ENCODE measurements around the gene MYLK.
"Not testable (repeated sequence)": the region's sequence is repeated elsewhere in the genome, so short reads cannot be mapped to it uniquely, and the experiment has no call there.

MYLK gene

DNA sequence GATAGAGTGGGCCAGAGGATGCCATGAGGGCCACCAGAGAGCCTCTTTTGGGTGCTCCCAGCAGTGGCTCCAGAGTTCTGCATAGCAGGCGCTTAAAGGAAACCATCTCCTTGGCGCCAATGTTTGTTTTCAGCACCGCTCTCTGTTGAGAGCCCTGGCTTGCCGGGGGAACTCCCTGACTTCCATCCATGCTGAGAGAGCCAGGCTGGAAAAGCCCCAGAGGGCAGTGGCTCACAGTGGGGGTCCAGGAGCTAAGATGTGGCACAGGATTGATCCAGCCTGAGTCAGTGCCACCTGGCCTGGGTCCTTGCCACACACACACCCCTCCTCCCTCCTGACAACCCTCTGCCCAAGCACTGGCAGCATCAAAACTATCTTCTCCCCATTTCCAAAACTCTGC lies 248.9 kb downstream of the MYLK start:
- FAIRE-seq (no peak), DNase-seq (ENCODE audit: insufficient read length, low spot score) (no peak)

DNA sequence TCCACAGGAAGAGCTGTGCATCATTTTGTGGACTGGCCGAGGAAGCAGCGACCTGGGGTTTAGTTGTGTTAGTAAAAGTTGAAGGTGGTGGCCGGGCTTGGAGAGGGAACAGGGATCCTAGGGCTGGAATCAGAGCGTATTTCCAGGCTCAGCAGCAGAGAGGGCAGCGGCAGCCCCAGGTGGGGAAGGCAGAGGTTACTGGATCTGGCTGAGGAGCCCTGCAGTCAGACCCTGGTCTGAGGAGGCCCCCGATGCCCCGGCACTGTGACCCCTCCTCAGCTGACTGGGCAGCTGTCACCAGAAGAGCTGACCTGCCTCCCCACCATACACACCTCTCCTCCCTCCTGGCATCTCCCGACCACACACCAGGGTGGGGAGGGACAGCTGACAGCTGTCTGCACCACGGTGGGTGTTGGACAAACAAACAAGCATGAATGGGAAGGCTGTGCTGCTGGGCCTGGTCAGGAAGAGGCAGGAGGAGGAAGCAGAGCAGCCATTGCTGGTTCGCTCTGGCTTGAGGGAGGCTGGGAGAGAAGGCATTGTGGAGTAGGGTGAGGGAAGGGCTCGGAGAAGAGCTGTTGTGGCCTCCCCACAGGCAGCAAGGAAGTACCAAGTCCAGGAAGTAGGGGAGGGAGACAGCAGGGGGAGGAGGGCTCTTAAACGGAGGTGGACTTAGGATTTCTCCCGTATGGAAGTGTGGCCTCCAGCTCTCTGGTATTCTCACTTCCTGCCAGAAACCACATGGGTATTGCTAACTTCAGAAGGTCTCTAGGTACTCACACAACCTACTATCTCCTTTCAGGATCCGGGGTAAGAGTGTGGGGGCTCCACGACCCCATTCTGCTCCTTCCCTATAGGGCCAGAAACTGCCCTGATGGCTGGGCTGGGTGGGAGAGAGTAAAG lies 249.7 kb downstream of the MYLK start:
- DNase-seq (ENCODE audit: insufficient read length, low spot score) (no peak), FAIRE-seq (no peak)

DNA sequence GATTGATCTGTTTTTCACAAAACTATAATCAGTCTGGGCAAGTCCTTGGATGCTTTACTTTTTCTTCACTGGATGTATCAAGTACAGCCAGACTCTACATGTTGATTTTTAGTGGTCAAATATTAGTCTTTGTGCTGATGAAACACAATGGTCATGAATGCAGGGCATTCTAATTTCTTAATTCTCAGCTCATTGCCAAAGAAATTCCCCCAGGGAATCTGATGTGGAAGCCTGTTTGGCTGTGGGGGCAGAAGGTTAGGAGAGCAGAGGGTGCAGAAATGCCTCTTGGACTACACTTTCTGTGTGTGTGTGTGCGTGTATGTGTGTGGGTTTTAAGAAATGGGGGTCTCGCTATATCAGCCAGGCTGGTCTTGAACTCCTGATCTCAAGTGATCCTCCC lies 250.6 kb downstream of the MYLK start:
- no peak for FAIRE-seq

DNA sequence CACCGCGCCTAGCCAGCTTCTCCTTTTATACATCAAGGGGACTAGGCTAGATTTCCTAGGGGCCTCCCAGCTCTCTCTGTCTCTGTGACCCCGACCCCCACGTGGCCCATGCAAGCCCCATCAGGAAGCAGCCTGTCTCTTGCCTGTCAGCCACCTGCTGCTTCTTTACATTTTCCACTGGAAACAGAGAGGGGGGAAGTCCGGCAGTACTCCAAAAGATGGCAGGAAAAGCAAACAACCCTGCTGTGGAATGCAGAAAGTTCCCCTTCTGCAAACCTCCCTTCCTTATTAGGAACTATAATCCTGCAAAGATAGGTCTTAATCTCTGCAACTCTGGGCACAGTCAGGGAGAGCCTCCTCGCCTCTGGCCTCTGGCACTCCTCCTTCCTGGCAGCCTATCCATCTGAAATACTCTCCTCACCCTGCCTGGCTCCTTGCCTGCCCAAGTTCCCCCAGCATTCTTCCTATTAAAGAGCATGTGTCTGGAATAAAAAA lies 251.9 kb downstream of the MYLK start:
- no peak for DNase-seq (ENCODE audit: insufficient read length, low spot score)
- FAIRE-seq: no peak

More for the DNA sequence above, 250.6 kb downstream of the MYLK start:
- DNase-seq (ENCODE audit: insufficient read length, low spot score): no peak

DNA sequence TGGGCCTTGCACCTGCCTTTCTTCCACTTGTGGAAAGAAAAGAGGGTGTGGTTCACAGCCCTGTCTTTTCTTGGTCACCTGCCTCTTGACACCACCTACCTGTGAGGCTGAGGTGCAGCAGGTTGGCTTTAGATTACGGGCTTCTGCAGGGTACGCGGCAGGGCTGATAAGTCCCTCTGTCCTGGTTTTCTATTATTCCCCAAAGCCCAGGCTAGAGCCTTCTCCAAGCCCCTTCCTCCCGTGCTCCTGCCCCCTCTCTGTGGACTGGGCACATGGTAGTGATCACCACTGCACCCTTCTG lies 254.4 kb downstream of the MYLK start:
- DNase-seq (ENCODE audit: insufficient read length, low spot score): no peak
- FAIRE-seq: no peak

DNA sequence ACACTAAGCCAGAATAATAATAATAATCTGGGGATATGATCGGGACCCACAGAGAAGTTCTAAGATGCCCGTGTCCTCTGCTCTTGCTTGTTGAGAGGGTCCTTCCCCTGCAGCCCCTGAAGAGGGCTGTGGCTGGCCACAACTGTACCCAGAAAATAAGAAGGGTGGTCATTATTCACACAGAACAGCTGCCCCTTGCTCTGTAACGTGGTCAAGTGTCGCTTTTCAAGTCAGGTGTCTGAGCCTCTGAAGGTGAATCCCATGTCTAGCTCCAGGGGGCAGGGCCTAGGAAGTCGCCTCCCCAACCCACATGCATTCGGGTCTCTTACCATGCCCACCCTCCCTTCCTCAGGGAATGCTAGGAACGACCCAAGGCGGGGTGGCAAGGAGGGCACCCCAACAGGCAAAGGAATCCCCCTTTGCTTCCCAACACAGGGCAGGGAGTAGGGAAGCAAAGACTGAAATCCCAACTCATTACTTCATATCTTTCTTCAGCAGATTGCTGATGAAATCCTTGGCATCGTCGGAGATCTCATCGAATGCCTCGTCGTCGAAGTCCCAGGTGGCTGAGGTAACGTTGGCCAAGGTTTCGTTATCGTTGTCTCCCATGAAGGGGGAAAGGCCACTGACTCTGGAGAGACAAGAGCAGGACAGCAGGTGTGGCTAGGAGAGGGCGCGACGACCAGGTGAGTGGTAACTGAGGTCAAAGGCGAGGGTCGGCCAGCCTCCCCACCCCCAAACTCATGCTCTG lies 255.0 kb downstream of the MYLK start:
- DNase-seq (ENCODE audit: insufficient read length, low spot score): no peak
- FAIRE-seq: no peak

DNA sequence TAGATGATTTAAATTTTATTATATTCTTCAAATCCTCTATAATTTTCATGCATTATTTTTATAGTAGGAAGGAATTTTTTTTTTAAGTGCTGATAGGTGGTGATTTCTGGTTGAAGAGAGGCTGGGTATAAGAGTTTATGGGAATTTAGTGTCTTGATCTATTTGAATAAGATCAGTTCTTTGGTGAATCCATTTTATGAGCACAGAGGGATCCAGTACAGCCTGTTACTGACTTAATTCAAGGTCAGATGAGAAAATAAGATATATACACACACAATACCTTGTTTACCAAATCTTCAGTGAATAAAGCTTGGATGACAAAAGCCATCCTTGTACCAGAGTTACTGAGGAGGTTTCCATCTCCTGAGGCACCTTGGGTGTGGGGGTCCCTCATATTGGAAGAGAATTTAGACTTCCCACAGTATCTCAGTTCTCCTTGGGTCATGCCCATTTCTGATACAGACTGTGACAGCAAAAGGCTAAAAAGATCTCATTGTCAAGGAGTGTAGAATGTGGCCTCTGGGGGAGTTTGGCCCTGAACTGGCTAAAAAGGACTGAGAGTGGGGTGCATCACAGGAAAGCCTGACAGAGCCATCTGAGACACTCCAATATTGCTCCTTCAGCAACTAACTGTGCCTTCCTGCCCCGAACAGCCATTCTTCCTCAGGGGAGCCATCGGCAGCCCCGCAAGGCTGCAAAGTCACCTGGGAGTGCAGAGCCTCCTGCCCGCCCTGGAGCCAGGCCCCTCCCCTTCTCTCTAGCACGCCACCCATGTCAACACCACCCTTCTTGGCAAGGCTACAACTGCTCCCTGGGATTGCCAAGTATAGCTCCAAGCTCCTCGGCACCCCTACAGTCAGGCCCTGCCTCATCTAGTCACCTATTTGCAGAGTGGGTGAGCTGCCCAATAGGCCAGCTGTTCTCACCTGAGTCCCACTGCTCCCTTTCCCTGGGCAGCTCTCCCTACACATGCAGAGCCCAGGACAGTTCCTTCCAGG lies 256.2 kb downstream of the MYLK start:
- DNase-seq (ENCODE audit: insufficient read length, low spot score) (no peak), FAIRE-seq (no peak)

DNA sequence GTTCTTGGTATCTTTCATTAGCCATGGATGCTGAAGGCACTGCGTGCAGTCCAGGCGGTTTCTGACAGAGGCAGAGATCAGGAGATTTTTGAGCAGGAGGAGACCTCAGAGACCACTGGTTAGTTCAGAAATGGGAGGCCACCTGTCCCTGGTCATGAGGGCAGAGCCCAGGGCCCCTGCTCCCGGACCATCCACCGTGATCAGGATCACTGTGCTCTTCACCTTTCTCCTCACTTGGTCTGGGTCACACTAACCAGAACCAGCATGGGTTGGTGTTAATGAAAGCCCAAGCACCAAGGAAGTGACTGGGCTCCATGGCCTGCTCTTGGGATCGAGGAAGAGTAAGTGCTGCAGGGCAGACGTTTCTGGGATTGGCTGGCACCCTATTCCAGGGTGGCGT lies 257.3 kb downstream of the MYLK start:
- DNase-seq (ENCODE audit: insufficient read length, low spot score): no peak
- FAIRE-seq: no peak

DNA sequence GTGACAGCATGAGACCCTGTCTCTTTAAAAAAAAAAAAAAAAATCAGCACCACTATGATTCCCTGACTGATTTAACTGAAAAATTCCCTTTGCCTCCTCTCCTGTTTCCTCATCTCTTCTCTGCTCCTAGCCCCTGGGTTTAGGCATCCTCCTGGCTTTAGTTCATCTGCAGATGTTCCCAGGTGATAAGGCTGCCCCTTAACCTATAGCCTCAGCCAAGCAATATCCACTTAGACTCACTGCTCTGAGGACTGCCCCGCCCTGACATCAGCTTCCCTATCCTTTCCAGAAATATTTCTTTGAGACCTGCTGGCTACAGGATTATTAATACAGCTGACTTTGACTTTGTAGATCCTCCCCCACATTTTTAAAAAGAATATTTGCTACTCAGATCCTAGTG lies 259.8 kb downstream of the MYLK start:
- FAIRE-seq: no peak
- DNase-seq (ENCODE audit: insufficient read length, low spot score): no peak

DNA sequence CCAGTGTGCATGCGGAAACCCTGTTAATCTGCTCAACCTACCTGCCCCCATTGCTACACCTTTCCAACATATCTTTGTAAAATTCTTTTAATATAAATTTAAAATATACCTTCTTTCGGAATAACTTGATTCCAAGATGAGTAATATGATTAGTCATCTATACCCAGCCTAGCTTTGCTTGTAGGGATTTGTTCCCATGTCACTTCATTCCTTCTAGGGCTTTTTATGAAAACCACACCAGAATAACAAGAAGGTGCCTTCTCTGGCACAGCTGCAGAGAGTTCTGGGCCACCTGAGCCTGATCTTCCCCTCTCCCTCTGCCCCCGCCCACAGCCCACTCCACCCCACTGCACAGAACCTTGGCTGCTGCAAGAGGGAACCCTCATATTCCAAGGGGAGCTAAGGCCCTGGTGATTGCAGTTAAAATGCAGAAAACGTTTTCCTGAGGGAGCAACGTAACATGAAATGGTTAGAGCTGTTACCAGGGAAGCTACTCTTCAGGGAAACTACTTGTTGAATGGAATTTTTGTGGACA lies 260.7 kb downstream of the MYLK start:
- no peak for DNase-seq (ENCODE audit: insufficient read length, low spot score)
- FAIRE-seq: no peak

DNA sequence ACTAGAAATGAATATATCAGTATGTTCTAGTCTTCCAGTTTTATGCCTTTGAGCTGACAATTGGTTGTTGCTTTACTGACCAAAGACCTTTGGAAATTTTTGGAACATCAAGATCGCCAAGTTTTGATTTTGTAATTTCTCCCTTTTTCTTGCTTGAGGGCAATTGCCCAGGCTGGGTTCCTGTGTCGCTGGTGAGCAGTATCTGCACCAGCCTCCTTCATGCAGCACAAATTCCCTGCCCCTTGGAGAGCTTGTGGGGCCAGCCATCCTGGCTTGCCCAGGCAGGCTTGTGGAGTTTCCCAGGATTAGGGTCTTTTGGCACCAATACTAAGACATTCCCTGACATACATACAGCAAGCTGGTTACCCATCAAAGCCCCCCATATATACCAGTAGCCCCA lies 261.4 kb downstream of the MYLK start:
- no peak for FAIRE-seq

DNA sequence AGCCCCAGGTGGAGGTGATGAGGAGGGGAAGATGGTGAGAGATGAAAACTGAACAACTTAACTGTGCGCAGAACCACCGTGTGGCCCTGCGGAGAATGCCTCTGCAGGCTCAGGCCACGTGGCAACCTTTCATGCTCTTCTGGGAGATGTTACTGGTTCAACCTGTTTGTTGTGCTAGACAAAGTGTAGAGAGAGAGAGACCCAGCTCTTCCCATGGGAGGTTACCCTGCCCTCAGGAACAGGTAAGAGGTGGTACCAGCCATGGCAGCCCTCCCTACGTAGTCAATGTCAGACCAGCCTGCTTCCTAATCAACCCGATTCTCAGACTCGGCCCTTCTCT lies 262.3 kb downstream of the MYLK start:
- DNase-seq (ENCODE audit: insufficient read length, low spot score): no peak
- no peak for FAIRE-seq

More for the DNA sequence above, 261.4 kb downstream of the MYLK start:
- DNase-seq (ENCODE audit: insufficient read length, low spot score): no peak

DNA sequence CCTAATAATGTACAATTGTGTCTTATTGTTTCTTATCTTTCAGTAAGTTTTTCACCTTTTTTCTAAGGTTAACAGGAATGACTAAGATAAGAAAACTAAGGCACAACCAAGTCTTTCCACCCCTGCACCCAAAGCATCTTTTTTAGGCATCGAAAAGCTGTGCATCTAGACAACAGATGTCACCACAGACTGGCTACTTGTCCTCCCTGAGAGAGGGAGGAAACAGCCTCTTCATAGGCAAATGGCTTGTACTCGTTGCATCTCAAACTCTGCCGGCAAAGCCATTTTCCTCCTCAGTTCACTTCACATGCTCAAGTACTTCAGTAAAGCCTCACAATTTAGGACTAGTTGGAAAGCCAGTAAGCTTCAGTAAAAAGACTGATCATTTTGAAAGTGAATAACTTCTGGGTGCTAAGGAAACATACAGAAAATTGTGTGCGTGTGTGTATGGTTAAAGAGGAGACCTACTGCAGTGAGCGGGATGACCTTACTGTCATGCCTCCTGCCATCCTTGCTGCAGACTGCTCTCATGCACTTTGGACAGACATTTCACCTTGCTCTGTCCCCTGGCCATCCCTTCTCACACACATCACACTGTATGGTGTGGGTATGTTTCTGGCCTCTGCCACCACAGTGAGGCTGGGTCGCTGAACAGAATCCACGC lies 262.8 kb downstream of the MYLK start:
- no peak for DNase-seq (ENCODE audit: insufficient read length, low spot score)
- FAIRE-seq: no peak

DNA sequence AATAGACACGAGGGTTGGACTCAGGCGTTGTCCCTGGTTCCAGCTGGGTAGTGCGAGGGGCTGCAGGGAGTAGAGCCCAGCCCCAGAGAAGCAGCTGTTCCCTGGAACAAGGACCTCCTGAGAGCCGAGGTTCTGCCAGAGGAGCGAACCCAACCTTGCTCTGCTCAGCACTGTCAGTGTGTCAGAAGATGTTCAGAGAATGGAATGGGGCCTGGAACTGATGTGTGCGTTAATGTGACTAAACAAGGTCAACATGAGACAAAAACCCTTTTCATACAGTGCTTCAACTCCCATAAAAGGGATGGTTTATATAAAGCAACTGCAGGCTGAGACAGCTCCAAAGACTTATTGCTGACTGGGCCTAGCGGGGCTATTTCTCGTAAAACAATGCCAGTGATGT lies 263.8 kb downstream of the MYLK start:
- FAIRE-seq (no peak), DNase-seq (ENCODE audit: insufficient read length, low spot score) (no peak)

DNA sequence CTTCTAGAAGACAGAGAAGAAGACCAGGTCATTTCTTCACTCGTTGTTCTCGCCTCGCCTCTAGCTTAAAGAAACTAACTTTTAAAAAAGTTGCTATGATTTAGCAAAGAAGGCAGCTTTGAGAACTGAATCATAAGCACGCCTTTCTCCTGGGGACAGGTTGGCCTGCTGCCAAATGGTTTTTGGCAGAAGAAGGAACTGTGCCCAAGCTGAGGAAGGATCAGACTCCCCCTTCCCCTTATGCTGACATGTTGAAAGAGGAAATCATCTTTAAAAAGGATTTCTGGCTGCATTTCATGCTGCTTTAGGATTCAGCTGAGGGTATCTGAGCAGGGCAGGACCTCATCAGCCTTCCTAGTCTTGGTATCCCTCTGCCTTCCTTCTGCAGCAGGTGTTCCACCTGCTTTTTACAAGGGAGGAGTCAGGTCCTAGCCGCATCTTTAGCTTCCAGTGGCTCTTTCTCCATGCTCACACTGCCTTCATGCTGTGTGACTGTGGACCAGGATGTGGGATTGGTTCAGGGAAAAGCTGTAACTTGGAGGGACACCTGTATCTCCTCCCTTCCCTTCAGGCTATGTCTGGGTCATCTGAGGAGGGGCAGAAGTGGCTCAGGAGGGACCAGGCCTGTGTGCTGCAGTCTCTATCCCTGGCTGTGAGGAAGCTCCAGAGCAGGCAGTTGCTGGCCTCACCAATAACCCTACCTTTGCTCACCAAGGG lies 265.2 kb downstream of the MYLK start:
- FAIRE-seq: no peak
- no peak for DNase-seq (ENCODE audit: insufficient read length, low spot score)

DNA sequence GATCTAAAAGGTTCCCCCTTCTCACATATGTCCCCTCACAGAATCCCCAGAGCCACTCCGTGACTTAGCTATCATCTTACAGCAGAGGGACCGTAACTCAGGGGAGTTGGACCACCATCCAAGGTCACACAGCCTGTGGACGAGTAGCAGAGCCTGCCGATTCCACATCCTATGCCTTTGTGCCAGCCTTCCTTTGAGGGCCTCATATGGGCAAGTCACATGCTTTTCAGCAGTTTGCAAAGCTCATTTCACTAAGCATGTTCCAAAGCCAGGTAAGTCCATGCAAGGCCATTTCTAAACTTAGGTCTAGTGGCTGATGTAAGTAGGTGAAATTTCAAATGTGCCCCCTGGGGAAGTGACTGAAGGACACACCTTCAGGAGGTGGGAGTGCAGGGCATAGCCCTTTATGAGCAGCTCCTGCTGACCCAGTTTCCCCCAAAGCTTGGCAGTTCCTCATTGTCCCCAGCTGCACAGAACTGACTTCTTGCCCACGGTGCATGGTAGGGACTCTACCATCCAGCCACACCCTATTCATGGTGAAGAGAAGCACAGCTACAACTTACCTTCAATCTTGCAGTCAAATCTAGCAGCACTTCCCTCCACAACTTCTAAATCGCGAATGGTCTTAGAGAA lies 265.9 kb downstream of the MYLK start:
- no peak for FAIRE-seq
- DNase-seq (ENCODE audit: insufficient read length, low spot score): no peak

DNA sequence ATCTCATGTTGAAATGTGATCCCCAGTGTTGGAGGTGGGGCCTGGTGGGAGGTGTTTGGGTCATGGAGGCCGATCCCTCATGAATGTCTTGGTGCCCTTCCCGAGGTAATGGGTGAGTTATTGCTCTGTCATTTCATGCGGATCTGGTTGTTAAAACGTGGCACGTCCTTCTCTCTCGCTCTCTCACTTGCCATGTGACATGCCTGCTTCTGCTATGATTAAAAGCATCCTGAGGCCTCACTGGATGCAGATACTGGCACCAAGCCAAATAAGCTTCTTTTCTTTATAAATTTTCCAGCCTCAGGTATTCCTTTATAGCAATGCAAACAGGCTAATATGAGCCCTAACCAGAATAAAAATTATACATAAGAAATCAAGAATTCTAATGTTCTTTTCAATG lies 267.5 kb downstream of the MYLK start:
- FAIRE-seq (no peak), DNase-seq (ENCODE audit: insufficient read length, low spot score) (no peak)

DNA sequence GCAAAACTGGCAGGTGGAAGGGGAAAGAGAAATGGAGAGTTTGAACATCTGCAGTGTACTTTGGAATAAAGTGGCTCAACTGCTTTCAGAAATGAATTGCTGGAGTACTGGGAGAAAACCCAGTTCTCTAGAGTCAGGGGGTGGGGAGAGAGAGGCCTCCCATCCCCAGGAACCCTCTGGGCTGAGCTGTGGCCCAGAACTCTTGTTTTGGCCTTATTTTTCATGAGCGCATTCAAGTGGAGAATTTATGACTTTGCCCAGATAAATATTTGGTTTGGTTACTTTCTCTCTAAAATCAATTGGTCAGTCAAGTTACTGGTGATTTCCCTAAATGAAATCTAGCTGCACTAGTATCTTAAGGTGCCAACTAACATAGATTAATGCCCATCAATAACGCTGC lies 270.6 kb downstream of the MYLK start:
- DNase-seq (ENCODE audit: insufficient read length, low spot score) (no peak), FAIRE-seq (no peak)

DNA sequence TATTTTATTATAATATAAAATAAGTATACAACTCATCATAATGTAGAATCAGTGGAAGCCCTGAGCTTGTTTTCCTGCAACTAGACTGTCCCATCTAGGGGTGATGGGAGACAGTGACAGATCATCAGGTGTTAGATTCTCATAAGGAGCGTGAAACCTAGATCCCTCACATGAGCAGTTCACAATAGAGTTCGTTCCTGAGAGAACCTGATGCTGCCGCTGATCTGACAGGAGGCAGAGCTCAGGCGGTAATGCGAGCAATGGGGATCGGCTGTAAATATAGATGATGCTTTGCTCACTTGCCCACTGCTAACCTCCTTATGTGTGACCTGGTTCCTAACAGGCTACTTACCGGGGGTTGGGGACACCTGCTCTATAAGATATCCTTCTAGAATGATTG lies 272.5 kb downstream of the MYLK start:
- FAIRE-seq; DNase-seq (ENCODE audit: insufficient read length, low spot score): not testable (repeated sequence)
